Measurements from ENCODE around the gene ZCCHC7.

The ZCCHC7 gene

GRCh38 chr9:37293664-37294524 lies 173.5 kb downstream of the ZCCHC7 start:
- no peak for TF ChIP-seq EZH2phosphoT487 (IDR thresholded peaks at IDR 0.05; ENCODE audit: borderline replicate concordance, low read length)
- no peak for TF ChIP-seq CTCF (IDR thresholded peaks at IDR 0.05; ENCODE audit: low read depth, low read length, poor library complexity, severe bottlenecking)
- Histone ChIP-seq H3K79me2 (ENCODE audit: control insufficient read depth, low read length) (peaks cover 82% of the 10 kb centered on the region), H3K36me3 (ENCODE audit: control insufficient read depth, low read length) (peaks cover 38% of the 10 kb centered on the region), H3K9me2 (replicated peaks; ENCODE audit: control insufficient read depth, low read length) (no peaks in the 10 kb centered on the region), H3K27ac (ENCODE audit: low read depth, low read length) (peak overlapping the region; percentile 99), H3K4me2 (ENCODE audit: low read length) (peak overlapping the region; percentile 83), H3F3A (ENCODE audit: control insufficient read depth, insufficient read depth) (peaks cover 68% of the 10 kb centered on the region), H3K9me3 (ENCODE audit: control insufficient read depth, insufficient read depth, low read length) (no peaks in the 10 kb centered on the region), H3K4me3 (ENCODE audit: low read length) (peak overlapping the region; percentile 59), H3K27me3 (ENCODE audit: control insufficient read depth, low read length) (no peaks in the 10 kb centered on the region), H4K20me1 (ENCODE audit: control insufficient read depth, insufficient read depth, low read depth, low read length) (no peaks in the 10 kb centered on the region), H3K4me1 (ENCODE audit: control insufficient read depth, low read length) (peaks cover 99% of the 10 kb centered on the region)

GRCh38 chr9:37295178-37295577 lies 174.8 kb downstream of the ZCCHC7 start:
- no peaks in the 10 kb centered on the region for H3K27me3 ChIP-seq (ENCODE audit: control insufficient read depth, low read length)
- no peaks in the 10 kb centered on the region for H3K9me3 ChIP-seq (ENCODE audit: control insufficient read depth, insufficient read depth, low read length)
- H3K36me3 ChIP-seq (ENCODE audit: control insufficient read depth, low read length): peaks cover 50% of the 10 kb centered on the region
- H3K4me1 ChIP-seq (ENCODE audit: control insufficient read depth, low read length): peaks cover 99% of the 10 kb centered on the region
- no peaks in the 10 kb centered on the region for H3K9me2 ChIP-seq (replicated peaks; ENCODE audit: control insufficient read depth, low read length)
- H3K4me2 ChIP-seq (ENCODE audit: low read length): peak overlapping the region; percentile 83
- H3K27ac ChIP-seq (ENCODE audit: low read depth, low read length): peak overlapping the region; percentile 99
- H3K4me3 ChIP-seq (ENCODE audit: low read length): peak overlapping the region; percentile 59
- no peaks in the 10 kb centered on the region for H4K20me1 ChIP-seq (ENCODE audit: control insufficient read depth, insufficient read depth, low read depth, low read length)
- TF ChIP-seq EZH2phosphoT487 (IDR thresholded peaks at IDR 0.05; ENCODE audit: borderline replicate concordance, low read length) (no peak), CTCF (IDR thresholded peaks at IDR 0.05; ENCODE audit: low read depth, low read length, poor library complexity, severe bottlenecking) (no peak)
- peaks cover 83% of the 10 kb centered on the region for H3K79me2 ChIP-seq (ENCODE audit: control insufficient read depth, low read length)
- peaks cover 63% of the 10 kb centered on the region for H3F3A ChIP-seq (ENCODE audit: control insufficient read depth, insufficient read depth)

- no peaks in the 10 kb centered on the region for H3K9me2 ChIP-seq (replicated peaks; ENCODE audit: control insufficient read depth, low read length)
- no peaks in the 10 kb centered on the region for H4K20me1 ChIP-seq (ENCODE audit: control insufficient read depth, insufficient read depth, low read depth, low read length)
- H3K36me3 ChIP-seq (ENCODE audit: control insufficient read depth, low read length): peaks cover 54% of the 10 kb centered on the region
- peaks cover 99% of the 10 kb centered on the region for H3K4me1 ChIP-seq (ENCODE audit: control insufficient read depth, low read length)
- peak overlapping the region; percentile 99 for H3K27ac ChIP-seq (ENCODE audit: low read depth, low read length)
- peak overlapping the region; percentile 59 for H3K4me3 ChIP-seq (ENCODE audit: low read length)
- H3F3A ChIP-seq (ENCODE audit: control insufficient read depth, insufficient read depth): peaks cover 66% of the 10 kb centered on the region
- H3K27me3 ChIP-seq (ENCODE audit: control insufficient read depth, low read length): no peaks in the 10 kb centered on the region
- TF ChIP-seq CTCF (IDR thresholded peaks at IDR 0.05; ENCODE audit: low read depth, low read length, poor library complexity, severe bottlenecking) (peak; percentile 68), EZH2phosphoT487 (IDR thresholded peaks at IDR 0.05; ENCODE audit: borderline replicate concordance, low read length) (no peak)
- no peaks in the 10 kb centered on the region for H3K9me3 ChIP-seq (ENCODE audit: control insufficient read depth, insufficient read depth, low read length)
- H3K79me2 ChIP-seq (ENCODE audit: control insufficient read depth, low read length): peaks cover 83% of the 10 kb centered on the region
- H3K4me2 ChIP-seq (ENCODE audit: low read length): peak overlapping the region; percentile 83
Measured at GRCh38 chr9:37295796-37296195, 175.4 kb downstream of the ZCCHC7 start.
